CD14-positive monocyte (primary cell): Measurements from ENCODE around the gene EARS2. TPM values are rescaled to one million over a fixed set of nuclear protein-coding genes. Genes with fewer than 3 reads are reported as not detected.

Experiments used
- DNase-seq, 3 donors: peaks; one replicate each; pipeline ENCODE4 v3.0.0-alpha.2; 2011 to 2022
- H2AFZ ChIP-seq: 2 replicates; pipeline ENCODE4 v1.6.0; 2012; ENCODE audit warnings: mild to moderate bottlenecking, low read depth, low read length, inconsistent platforms; ENCODE audit not compliant: insufficient read depth, poor library complexity, severe bottlenecking
- H3K27ac ChIP-seq, 2 donors: 1 replicate in 1 of 2; 2 replicates in 1 of 2; pipeline ENCODE4 v1.5.1; 2012 to 2013; ENCODE audit warnings: low read length in 2 of 2, control low read depth in 1 of 2, inconsistent platforms in 1 of 2, low read depth in 1 of 2, mild to moderate bottlenecking in 1 of 2
- H3K27me3 ChIP-seq, 2 donors: one replicate each; pipeline versions ENCODE4 v1.6.0 to v1.6.1; 2011 to 2013; ENCODE audit warnings: low read length in 2 of 2; ENCODE audit not compliant: control insufficient read depth in 2 of 2, insufficient read depth in 2 of 2
- H3K36me3 ChIP-seq, 2 donors: replicated peaks in 1 of 2; 1 replicate in 1 of 2; 2 replicates in 1 of 2; pipeline versions ENCODE4 v1.5.1 to v1.6.1; 2012 to 2013; ENCODE audit warnings: low read length in 2 of 2, control low read depth in 1 of 2, inconsistent platforms in 1 of 2, mild to moderate bottlenecking in 1 of 2; ENCODE audit not compliant: insufficient read depth in 2 of 2, control insufficient read depth in 1 of 2
- H3K4me1 ChIP-seq, 2 donors: 1 replicate in 1 of 2; 2 replicates in 1 of 2; pipeline versions ENCODE4 v1.5.1 to v1.6.1; 2012 to 2013; ENCODE audit warnings: low read length in 2 of 2, control low read depth in 1 of 2, inconsistent platforms in 1 of 2, mild to moderate bottlenecking in 1 of 2, moderate library complexity in 1 of 2; ENCODE audit not compliant: insufficient read depth in 2 of 2, control insufficient read depth in 1 of 2
- H3K4me2 ChIP-seq: replicated peaks from 2 replicates; pipeline ENCODE3; 2012; ENCODE audit warnings: low read length, moderate library complexity, mild to moderate bottlenecking; ENCODE audit not compliant: poor library complexity, severe bottlenecking; ENCODE audit errors: extremely low read depth
- H3K4me3 ChIP-seq, 3 experiments: fragments of 200-600 bp in 1 of 3; sonication (generic) in 1 of 3; replicated peaks in 1 of 3; 1 replicate in 2 of 3; 2 replicates in 1 of 3; pipeline ENCODE4 v1.5.1; 2011 to 2013; ENCODE audit warnings: low read length in 3 of 3, mild to moderate bottlenecking in 3 of 3, control low read depth in 2 of 3, low read depth in 2 of 3, inconsistent platforms in 1 of 3, moderate library complexity in 1 of 3
- H3K79me2 ChIP-seq: 2 replicates; pipeline ENCODE4 v1.6.0; 2012; ENCODE audit warnings: mild to moderate bottlenecking, control low read depth, inconsistent platforms, low read length, moderate library complexity; ENCODE audit not compliant: insufficient read depth
- H3K9ac ChIP-seq: 2 replicates; pipeline ENCODE4 v1.6.0; 2017; ENCODE audit warnings: low read length, mild to moderate bottlenecking; ENCODE audit not compliant: insufficient read depth, poor library complexity, severe bottlenecking
- H3K9me3 ChIP-seq, 2 donors: replicated peaks in 1 of 2; 1 replicate in 1 of 2; 2 replicates in 1 of 2; pipeline versions ENCODE4 v1.5.1 to v1.6.1; 2012 to 2013; ENCODE audit warnings: low read length in 2 of 2, control low read depth in 1 of 2; ENCODE audit not compliant: control insufficient read depth in 1 of 2, insufficient read depth in 1 of 2
- H4K20me1 ChIP-seq: 2 replicates; pipeline ENCODE4 v1.6.0; 2012; ENCODE audit warnings: mild to moderate bottlenecking, low read length, control low read depth, moderate library complexity; ENCODE audit not compliant: insufficient read depth
- H3K27ac Mint-ChIP-seq, 7 donors: one replicate each; pipeline ENCODE4 v1.8.0; 2020; ENCODE audit warnings: mild to moderate bottlenecking in 7 of 7, mixed read lengths in 7 of 7, moderate library complexity in 6 of 7, inconsistent platforms in 2 of 7
- H3K27me3 Mint-ChIP-seq, 3 donors: one replicate each; pipeline ENCODE4 v1.8.0; 2021 to 2022; ENCODE audit warnings: low read depth in 3 of 3, mild to moderate bottlenecking in 3 of 3, mixed read lengths in 3 of 3, moderate library complexity in 3 of 3, inconsistent platforms in 1 of 3
- H3K36me3 Mint-ChIP-seq, 2 donors: one replicate each; pipeline ENCODE4 v1.8.0; 2020; ENCODE audit warnings: mixed read lengths in 2 of 2, inconsistent platforms in 1 of 2, mild to moderate bottlenecking in 1 of 2
- H3K4me1 Mint-ChIP-seq: one replicate; pipeline ENCODE4 v1.8.0; 2020; ENCODE audit warnings: mild to moderate bottlenecking, mixed read lengths
- H3K4me3 Mint-ChIP-seq, 2 donors: one replicate each; pipeline ENCODE4 v1.8.0; 2020; ENCODE audit warnings: mild to moderate bottlenecking in 2 of 2, mixed read lengths in 2 of 2, moderate library complexity in 1 of 2
- H3K9me3 Mint-ChIP-seq, 7 donors: one replicate each; pipeline ENCODE4 v1.8.0; 2020 to 2022; ENCODE audit warnings: mixed read lengths in 7 of 7, mild to moderate bottlenecking in 6 of 7, moderate library complexity in 6 of 7, inconsistent platforms in 2 of 7
- WGBS: methylation state at CpG from one replicate; pipeline ENCODE4 v1.1.5; 2013; ENCODE audit warnings: missing lambda C conversion rate; ENCODE audit not compliant: insufficient coverage; 5-methylcytosine and 5-hydroxymethylcytosine counted together
- intact Hi-C, 2 donors: fragments of 100-400 bp; cut with micrococcal nuclease; formaldehyde crosslinking; loops; one replicate each; pipeline versions ENCODE4 v1.15.0 to v1.15.1; 2023
- polyA plus RNA-seq, 3 donors: library from polyadenylated mRNA; depleted of rRNA in 1 of 3; unstranded in 2 of 3; stranded (reverse) in 1 of 3; fragments of 300-500 nt in 2 of 3; fragments of >200 nt in 1 of 3; fragmentation: Illumina TruSeq in 2 of 3; gene quantifications; 1 replicate in 2 of 3; 2 replicates in 1 of 3; pipeline ENCODE4 v1.2.3, GENCODE V29; 2012 to 2021
- TF ChIP-seq, protein P1 (sequence below): fragments of 200-600 bp; IDR thresholded peaks from one replicate; pipeline ENCODE4 v1.8.0; 2022; ENCODE audit warnings: antibody characterized with exemption, mild to moderate bottlenecking

Gene EARS2
- polyA plus RNA-seq, 3 donors, result 2.9 to 4.7 (median 4.2) TPM

DNA sequence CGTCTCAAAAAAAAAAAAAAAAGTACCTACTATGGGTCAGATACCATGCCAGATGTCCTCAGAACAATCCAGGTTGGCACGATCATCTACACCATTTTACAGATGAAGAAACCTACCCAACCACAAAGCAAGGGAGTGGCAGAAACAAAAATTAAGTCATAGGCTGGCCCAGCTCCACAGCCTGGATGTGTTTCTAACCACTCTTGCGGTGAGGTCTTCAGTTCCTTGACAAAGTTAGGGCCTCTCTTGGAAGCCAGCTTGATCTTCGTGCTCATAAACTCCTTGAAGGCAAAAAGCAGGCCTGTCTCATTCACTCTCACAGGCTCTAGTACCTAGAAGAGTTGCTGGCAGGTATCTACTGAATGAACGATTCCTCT is 53.1 kb downstream of the EARS2 start:
- Histone ChIP-seq H3K9me3 (no peaks in the 10 kb centered on the region), H3K27me3 (no peaks in the 10 kb centered on the region), H4K20me1 (peaks cover 92% of the 10 kb centered on the region), H3K4me2 (peak overlapping the region; percentile 44), H3K9ac (peak overlapping the region; percentile 63), H3K79me2 (peaks cover 100% of the 10 kb centered on the region), H3K4me3 (peak overlapping the region in 1 of 3 experiments; percentile 8), H3K4me1 (peaks cover 84 to 90% of the 10 kb centered on the region in 2 donors), H3K36me3 (peaks cover 0 to 14% of the 10 kb centered on the region in 2 donors), H3K27ac (peak overlapping the region; percentile 89 to 91), H2AFZ (no peak overlapping the region)
- TF ChIP-seq, protein P1, sequence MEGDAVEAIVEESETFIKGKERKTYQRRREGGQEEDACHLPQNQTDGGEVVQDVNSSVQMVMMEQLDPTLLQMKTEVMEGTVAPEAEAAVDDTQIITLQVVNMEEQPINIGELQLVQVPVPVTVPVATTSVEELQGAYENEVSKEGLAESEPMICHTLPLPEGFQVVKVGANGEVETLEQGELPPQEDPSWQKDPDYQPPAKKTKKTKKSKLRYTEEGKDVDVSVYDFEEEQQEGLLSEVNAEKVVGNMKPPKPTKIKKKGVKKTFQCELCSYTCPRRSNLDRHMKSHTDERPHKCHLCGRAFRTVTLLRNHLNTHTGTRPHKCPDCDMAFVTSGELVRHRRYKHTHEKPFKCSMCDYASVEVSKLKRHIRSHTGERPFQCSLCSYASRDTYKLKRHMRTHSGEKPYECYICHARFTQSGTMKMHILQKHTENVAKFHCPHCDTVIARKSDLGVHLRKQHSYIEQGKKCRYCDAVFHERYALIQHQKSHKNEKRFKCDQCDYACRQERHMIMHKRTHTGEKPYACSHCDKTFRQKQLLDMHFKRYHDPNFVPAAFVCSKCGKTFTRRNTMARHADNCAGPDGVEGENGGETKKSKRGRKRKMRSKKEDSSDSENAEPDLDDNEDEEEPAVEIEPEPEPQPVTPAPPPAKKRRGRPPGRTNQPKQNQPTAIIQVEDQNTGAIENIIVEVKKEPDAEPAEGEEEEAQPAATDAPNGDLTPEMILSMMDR, result no peak
- DNase-seq, result peak; percentile 64 to 69 (median 66)
- intact Hi-C loops, result loop anchor here (2.0 to 10.0 kb wide), 2 partner anchors 49 to 53 kb away; partner anchors contain the start of genes COG7 (in 1 of the 2), EARS2 (in 1 of the 2) and UBFD1 (in 1 of the 2)
- Mint-ChIP-seq H3K4me1 (peaks cover 81% of the 10 kb centered on the region), H3K36me3 (peaks cover 21 to 39% of the 10 kb centered on the region in 2 donors), H3K27ac (peak overlapping the region; percentile 88 to 99 (median 95)), H3K4me3 (peak overlapping the region in 1 of 2 donors; percentile 12), H3K9me3 (no peaks in the 10 kb centered on the region), H3K27me3 (peaks cover 0 to 2% (median 0%) of the 10 kb centered on the region in 3 donors)
- 83% methylated on average over 3 of the region's 5 CpGs for WGBS

DNA sequence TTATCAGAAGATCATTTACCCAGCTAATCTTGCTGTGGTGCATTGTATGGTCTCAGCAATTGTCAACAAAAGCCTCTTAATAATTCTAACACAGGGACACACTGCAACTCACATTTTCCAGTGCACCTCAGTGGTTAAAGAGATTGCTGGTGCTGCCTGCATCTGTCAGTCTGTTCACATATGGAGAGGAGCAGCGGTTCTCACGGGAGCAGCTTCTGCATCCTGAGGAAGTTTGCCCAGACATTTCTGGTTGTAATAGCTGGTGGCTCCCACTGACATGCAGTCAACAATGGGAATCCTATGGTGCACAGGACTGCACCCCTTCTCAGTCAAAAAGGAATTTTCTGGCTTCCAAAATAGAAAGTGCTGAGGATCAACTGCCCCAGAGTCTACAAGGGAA is 54.7 kb downstream of the EARS2 start:
- WGBS, result 61% methylated on average over 2 of the region's 2 CpGs

More for the DNA sequence above, 54.7 kb downstream of the EARS2 start:
- Histone ChIP-seq H3K4me3 (no peak overlapping the region), H3K4me1 (peaks cover 75 to 82% of the 10 kb centered on the region in 2 donors), H3K9me3 (no peaks in the 10 kb centered on the region), H2AFZ (no peak overlapping the region), H3K27me3 (no peaks in the 10 kb centered on the region), H3K79me2 (peaks cover 100% of the 10 kb centered on the region), H3K9ac (no peak overlapping the region), H4K20me1 (peaks cover 91% of the 10 kb centered on the region), H3K27ac (peak overlapping the region in 1 of 2 donors; percentile 70), H3K36me3 (peaks cover 0 to 14% of the 10 kb centered on the region in 2 donors), H3K4me2 (no peak overlapping the region)
- peak in 1 of 3 donors; percentile 13 for DNase-seq
- H3K27ac Mint-ChIP-seq, result peak overlapping the region; percentile 46 to 84 (median 66)
- no peak overlapping the region for H3K4me3 Mint-ChIP-seq
- H3K9me3 Mint-ChIP-seq, result no peaks in the 10 kb centered on the region
- peaks cover 0 to 2% (median 0%) of the 10 kb centered on the region in 3 donors for H3K27me3 Mint-ChIP-seq
- TF ChIP-seq, protein P1, result no peak
- peaks cover 75% of the 10 kb centered on the region for H3K4me1 Mint-ChIP-seq
- intact Hi-C loops, result loop anchor here in 1 of 2 donors (10.0 kb wide), 1 partner anchor 48 kb away; the partner anchor contains the start of gene COG7
- H3K36me3 Mint-ChIP-seq, result peaks cover 21 to 37% of the 10 kb centered on the region in 2 donors
